AG09319 (cell line): ENCODE data around the gene CTXN1.

Experiments used
- DNase-seq: peaks from one replicate; pipeline ENCODE4 v3.0.0-alpha.2; 2010; ENCODE audit warnings: low read depth; ENCODE audit errors: extremely low read depth
- CTCF ChIP-seq: IDR thresholded peaks from 2 replicates; pipeline ENCODE4 v1.5.1; 2011; ENCODE audit warnings: low read depth, mild to moderate bottlenecking, inconsistent platforms, low read length, moderate library complexity

CTXN1 gene

GRCh38 chr19:7927605-7928333 lies 1.8 kb upstream of the CTXN1 start:
- DNase-seq = no peak
- TF ChIP-seq CTCF = no peak

DNA sequence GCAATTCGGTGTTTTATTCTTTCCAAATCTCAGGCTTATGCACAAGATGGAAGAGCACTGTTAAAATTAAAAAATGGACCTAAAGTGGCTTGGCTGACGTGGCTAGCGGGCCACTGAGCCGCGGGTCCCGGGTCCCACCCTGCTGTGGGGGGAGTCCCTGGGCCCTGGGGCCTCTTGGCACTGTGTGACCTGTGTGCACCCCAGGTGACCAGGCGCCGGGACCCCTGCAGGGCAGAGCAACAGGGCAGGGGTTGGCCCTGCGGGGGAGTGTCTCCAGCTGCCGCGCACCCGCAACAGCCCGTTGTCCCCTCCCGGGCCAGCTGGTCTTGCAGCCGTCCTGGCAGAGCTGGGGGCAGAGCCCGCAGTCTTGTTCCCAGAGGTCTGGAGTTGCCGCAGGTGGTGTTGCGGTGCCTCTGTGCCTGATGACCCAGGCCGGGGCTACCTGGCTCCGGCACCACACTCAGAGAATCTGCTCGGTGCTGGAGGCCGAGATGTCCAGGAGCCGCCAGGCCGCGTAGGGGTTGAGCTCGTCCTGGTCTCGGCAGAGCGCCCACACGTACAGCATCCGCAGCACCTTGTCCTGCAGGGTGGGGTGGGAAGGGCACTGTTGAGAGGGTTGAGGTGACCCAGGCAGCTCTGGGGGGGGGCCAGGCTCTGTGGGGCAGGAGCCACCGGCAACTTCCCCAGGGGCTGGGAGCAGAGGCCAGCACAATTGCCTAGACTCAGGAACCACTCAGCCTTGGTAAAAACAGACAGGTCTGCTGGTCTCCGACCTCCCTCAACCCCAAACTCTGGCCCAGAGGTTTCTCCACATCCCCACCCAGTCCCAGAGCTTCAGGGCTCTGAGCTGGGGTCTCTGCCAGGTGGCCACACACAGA lies 1.0 kb upstream of the CTXN1 start:
- no peak for TF ChIP-seq CTCF
- no peak for DNase-seq

GRCh38 chr19:7925171-7925851 lies 624 bp downstream of the CTXN1 start:
- DNase-seq = no peak
- peak; percentile 72 for TF ChIP-seq CTCF

DNA sequence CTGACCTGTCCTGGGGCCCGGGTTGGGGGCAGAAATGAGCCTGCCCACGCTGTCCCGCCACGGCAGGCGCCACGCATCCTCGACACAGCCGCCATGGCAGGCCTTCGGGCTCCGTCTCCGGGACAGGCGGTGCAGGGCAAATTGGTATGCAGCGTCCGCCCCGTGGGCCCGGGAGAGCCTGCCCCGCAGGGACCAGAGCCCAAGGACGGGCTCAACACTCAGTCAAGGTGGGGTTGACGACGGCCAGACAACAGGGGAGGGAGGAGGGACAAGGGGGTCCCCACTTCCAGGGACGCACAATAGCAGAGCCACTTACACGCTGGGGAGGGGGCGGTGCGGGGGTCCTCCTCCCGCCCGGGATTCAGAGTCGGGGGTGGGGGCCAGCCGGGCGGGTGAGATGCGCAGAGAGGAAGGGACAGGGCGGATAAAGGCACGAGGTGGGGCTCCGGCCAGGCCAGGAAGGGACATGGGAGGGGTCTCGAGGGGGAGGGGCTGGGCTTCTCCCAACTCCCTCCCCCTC lies 1.2 kb downstream of the CTXN1 start:
- no peak for TF ChIP-seq CTCF
- no peak for DNase-seq

DNA sequence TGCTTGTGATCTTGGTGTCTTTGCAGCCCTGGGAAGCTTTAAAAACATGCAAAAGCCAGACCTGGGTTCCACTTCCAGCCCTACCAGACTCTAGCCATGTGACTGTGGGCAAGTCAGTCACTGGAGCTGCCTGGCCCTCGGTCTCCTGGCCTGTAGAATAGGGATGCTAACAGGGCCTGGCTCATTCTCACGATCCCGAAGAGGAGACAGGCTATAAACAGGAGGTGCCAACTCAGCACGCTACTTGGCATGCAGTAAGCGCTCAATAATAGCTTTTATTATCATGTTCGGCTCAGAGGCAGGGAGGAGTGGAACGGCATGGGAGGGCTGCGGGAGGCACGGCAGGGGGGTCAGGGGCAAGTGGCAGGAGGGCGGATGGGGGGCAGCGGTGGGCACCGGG lies 1.7 kb downstream of the CTXN1 start:
- TF ChIP-seq CTCF = no peak
- DNase-seq = no peak

DNA sequence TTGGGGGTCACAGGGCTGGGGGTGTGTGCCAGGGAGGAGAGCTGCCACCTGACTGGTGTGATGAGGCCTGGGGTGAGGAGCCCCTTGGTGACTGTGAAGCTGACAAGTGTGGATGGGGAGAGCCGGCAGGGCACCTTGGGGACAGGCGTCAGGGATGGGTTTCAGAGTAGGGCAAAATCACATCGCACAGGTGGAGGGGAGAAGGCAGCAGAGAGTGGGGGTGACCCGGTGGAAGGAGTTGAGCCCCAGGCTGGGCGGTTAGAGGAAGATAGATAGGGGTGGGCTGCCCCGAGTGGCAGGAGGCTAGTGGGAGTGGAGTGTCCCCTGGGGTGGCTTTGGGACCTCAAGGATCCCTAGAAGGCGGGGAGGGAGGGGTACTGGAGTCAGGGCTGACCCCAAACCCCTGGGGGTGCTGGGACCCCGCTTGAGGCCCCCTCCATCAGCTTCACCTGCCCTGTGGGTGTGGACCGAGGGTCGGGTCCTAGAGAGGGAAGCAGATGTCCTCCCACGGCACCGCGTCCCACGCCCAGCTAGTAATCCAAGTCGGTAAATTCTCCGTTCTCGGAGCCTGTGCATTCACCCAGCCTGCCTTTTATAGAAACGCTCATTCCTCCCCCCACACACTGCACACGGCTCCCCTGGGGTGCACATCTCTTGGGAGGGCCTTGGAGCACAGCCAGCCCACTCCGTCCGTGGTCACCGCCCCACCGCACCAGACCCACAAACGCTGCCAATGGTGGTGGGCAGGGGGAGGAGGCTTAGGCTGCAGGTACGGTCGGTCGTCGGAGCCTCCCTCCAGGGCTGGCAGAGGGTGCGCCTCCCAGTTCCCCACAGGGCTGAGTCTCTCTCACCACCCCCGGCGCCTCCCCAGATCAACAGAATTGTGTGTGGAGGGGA lies 2.4 kb downstream of the CTXN1 start:
- TF ChIP-seq CTCF = no peak
- DNase-seq = no peak
